NCI-H82 treated with DMSO at 0.1 percent for 48 hours (cell line): Measurements from ENCODE around the gene G6PD.
A peak's percentile ranks its signal among the peaks of the same experiment; 100 is the strongest.
"Not testable (repeated sequence)": the region's sequence is repeated elsewhere in the genome, so short reads cannot be mapped to it uniquely, and the experiment has no call there.

ENCODE experiments used
- DNase-seq: peaks from one replicate; lab custom pipeline; 2025; ENCODE audit not compliant: unreplicated experiment; lab: John Stamatoyannopoulos, UW

The G6PD gene

GRCh38 chrX:154546354-154547244 is at the start of gene G6PD:
G6PD (minus strand) TSS chrX:154546846; CDS start chrX:154546155, 691 bp downstream.
- no peak for DNase-seq

GRCh38 chrX:154595559-154596249 is 49.1 kb upstream of the G6PD start:
- DNase-seq, result no peak

- no peak for DNase-seq
These were observed 47.8 kb upstream of the G6PD start for GRCh38 chrX:154594491-154594890.

GRCh38 chrX:154593201-154593600 is 46.6 kb upstream of the G6PD start:
- DNase-seq, result no peak

- no peak for DNase-seq
These were observed 45.9 kb upstream of the G6PD start for GRCh38 chrX:154592505-154592904.

- not testable (repeated sequence) for DNase-seq
These were observed 43.8 kb upstream of the G6PD start for GRCh38 chrX:154590415-154590814.

GRCh38 chrX:154584585-154585183 is 38.0 kb upstream of the G6PD start, which contains the start of gene CTAG1A:
CTAG1A (plus strand) TSS chrX:154585133; CDS start chrX:154585207, 74 bp downstream.
- not testable (repeated sequence) for DNase-seq

- DNase-seq, result not testable (repeated sequence)
These were observed 36.3 kb upstream of the G6PD start for GRCh38 chrX:154582994-154583393.

GRCh38 chrX:154575076-154575475 is 28.4 kb upstream of the G6PD start:
- not testable (repeated sequence) for DNase-seq

- not testable (repeated sequence) for DNase-seq
These were observed 26.4 kb upstream of the G6PD start for GRCh38 chrX:154573061-154573460.

GRCh38 chrX:154570361-154570760 is 23.7 kb upstream of the G6PD start:
- DNase-seq, result not testable (repeated sequence)

- DNase-seq, result not testable (repeated sequence)
These were observed 15.6 kb upstream of the G6PD start for GRCh38 chrX:154562295-154562694.

GRCh38 chrX:154560326-154560725 is 13.7 kb upstream of the G6PD start:
- DNase-seq, result not testable (repeated sequence)

- DNase-seq, result not testable (repeated sequence)
These were observed 12.2 kb upstream of the G6PD start for GRCh38 chrX:154558896-154559295.

- not testable (repeated sequence) for DNase-seq
These were observed 11.5 kb upstream of the G6PD start for GRCh38 chrX:154558060-154558690.

- not testable (repeated sequence) for DNase-seq
These were observed 5.6 kb upstream of the G6PD start for GRCh38 chrX:154552112-154552806.

GRCh38 chrX:154549766-154550165 is 3.1 kb upstream of the G6PD start:
- no peak for DNase-seq

- no peak for DNase-seq
These were observed 1.3 kb upstream of the G6PD start for GRCh38 chrX:154548028-154548316.

GRCh38 chrX:154547245-154548027 is 790 bp upstream of the G6PD start, which contains the start of gene IKBKG:
IKBKG (plus strand) TSS chrX:154547620; CDS start chrX:154552003, 4,383 bp downstream.
- DNase-seq, result peak; percentile 44
